Measurements from ENCODE around the gene CCER1.

Gene CCER1

GRCh38 chr12:90922145-90922627 is 32.8 kb downstream of the CCER1 start:
- Histone ChIP-seq H3K4me1 (ENCODE audit: control insufficient read depth in 1 of 2, insufficient read depth in 1 of 2, low read depth in 1 of 2, low read length in 1 of 2) (no peaks in the 10 kb centered on the region), H3K36me3 (no peaks in the 10 kb centered on the region), H3K27me3 (no peaks in the 10 kb centered on the region), H3K4me3 (ENCODE audit: low read depth in 1 of 2, low read length in 1 of 2) (no peak overlapping the region), H3K9me3 (no peaks in the 10 kb centered on the region), H3K27ac (no peak overlapping the region)
- no peak for TF ChIP-seq CTCF (IDR thresholded peaks at IDR 0.05)

- Histone ChIP-seq H3K27ac (no peak overlapping the region), H3K36me3 (no peaks in the 10 kb centered on the region), H3K27me3 (no peaks in the 10 kb centered on the region), H3K4me1 (ENCODE audit: control insufficient read depth in 1 of 2, insufficient read depth in 1 of 2, low read depth in 1 of 2, low read length in 1 of 2) (no peaks in the 10 kb centered on the region), H3K9me3 (no peaks in the 10 kb centered on the region), H3K4me3 (ENCODE audit: low read depth in 1 of 2, low read length in 1 of 2) (no peak overlapping the region)
- no peak for TF ChIP-seq CTCF (IDR thresholded peaks at IDR 0.05)
Measured at GRCh38 chr12:90921536-90921935, 33.4 kb downstream of the CCER1 start.

GRCh38 chr12:90920222-90920621 is 34.8 kb downstream of the CCER1 start:
- H3K4me3 ChIP-seq (ENCODE audit: low read depth in 1 of 2, low read length in 1 of 2): no peak overlapping the region
- no peaks in the 10 kb centered on the region for H3K9me3 ChIP-seq
- no peak overlapping the region for H3K27ac ChIP-seq
- no peaks in the 10 kb centered on the region for H3K27me3 ChIP-seq
- H3K4me1 ChIP-seq (ENCODE audit: control insufficient read depth in 1 of 2, insufficient read depth in 1 of 2, low read depth in 1 of 2, low read length in 1 of 2): no peaks in the 10 kb centered on the region
- no peaks in the 10 kb centered on the region for H3K36me3 ChIP-seq
- TF ChIP-seq CTCF (IDR thresholded peaks at IDR 0.05): no peak

- Histone ChIP-seq H3K9me3 (no peaks in the 10 kb centered on the region), H3K27me3 (no peaks in the 10 kb centered on the region)
- TF ChIP-seq CTCF (IDR thresholded peaks at IDR 0.05): no peak
Measured at GRCh38 chr12:90917431-90917830, 37.5 kb downstream of the CCER1 start.

GRCh38 chr12:90916516-90916915 is 38.5 kb downstream of the CCER1 start:
- no peaks in the 10 kb centered on the region for H3K27me3 ChIP-seq
- H3K36me3 ChIP-seq: no peaks in the 10 kb centered on the region
- H3K9me3 ChIP-seq: no peaks in the 10 kb centered on the region
- no peaks in the 10 kb centered on the region for H3K4me1 ChIP-seq (ENCODE audit: control insufficient read depth in 1 of 2, insufficient read depth in 1 of 2, low read depth in 1 of 2, low read length in 1 of 2)
- H3K4me3 ChIP-seq (ENCODE audit: low read depth in 1 of 2, low read length in 1 of 2): no peak overlapping the region
- TF ChIP-seq CTCF (IDR thresholded peaks at IDR 0.05): no peak
- H3K27ac ChIP-seq: no peak overlapping the region

More at GRCh38 chr12:90917431-90917830, 37.5 kb downstream of the CCER1 start:
- H3K27ac ChIP-seq: no peak overlapping the region
- H3K4me3 ChIP-seq (ENCODE audit: low read depth in 1 of 2, low read length in 1 of 2): no peak overlapping the region
- no peaks in the 10 kb centered on the region for H3K4me1 ChIP-seq (ENCODE audit: control insufficient read depth in 1 of 2, insufficient read depth in 1 of 2, low read depth in 1 of 2, low read length in 1 of 2)
- H3K36me3 ChIP-seq: no peaks in the 10 kb centered on the region

GRCh38 chr12:90915353-90915752 is 39.6 kb downstream of the CCER1 start:
- Histone ChIP-seq H3K9me3 (no peaks in the 10 kb centered on the region), H3K27ac (no peak overlapping the region), H3K4me1 (ENCODE audit: control insufficient read depth in 1 of 2, insufficient read depth in 1 of 2, low read depth in 1 of 2, low read length in 1 of 2) (no peaks in the 10 kb centered on the region), H3K36me3 (no peaks in the 10 kb centered on the region), H3K27me3 (no peaks in the 10 kb centered on the region), H3K4me3 (ENCODE audit: low read depth in 1 of 2, low read length in 1 of 2) (no peak overlapping the region)
- TF ChIP-seq CTCF (IDR thresholded peaks at IDR 0.05): no peak

All from neutrophil (primary cell).